H9 (cell line): Measurements from ENCODE around the gene C12orf56. TPM values are rescaled to one million over a fixed set of nuclear protein-coding genes. Genes with fewer than 3 reads are reported as not detected.

Experiments used
- DNase-seq: peaks from one replicate; pipeline ENCODE4 v3.0.0-alpha.2; 2017
- H2AFZ ChIP-seq: one replicate; pipeline ENCODE4 v1.6.1; 2013; ENCODE audit warnings: mild to moderate bottlenecking, low read length, control low read depth, moderate library complexity
- H2AK5ac ChIP-seq: 2 replicates; pipeline ENCODE4 v1.6.1; 2013; ENCODE audit warnings: low read length, control low read depth, mixed read lengths; ENCODE audit not compliant: insufficient read length
- H2BK120ac ChIP-seq: one replicate; pipeline ENCODE4 v1.6.1; 2013; ENCODE audit warnings: low read depth, mild to moderate bottlenecking, low read length, control low read depth, inconsistent platforms; ENCODE audit not compliant: poor library complexity, severe bottlenecking
- H2BK12ac ChIP-seq: 2 replicates; pipeline ENCODE4 v1.6.1; 2013; ENCODE audit warnings: low read length, control low read depth, mixed read lengths, low read depth; ENCODE audit not compliant: insufficient read length
- H2BK15ac ChIP-seq: 2 replicates; pipeline ENCODE4 v1.6.1; 2013; ENCODE audit warnings: low read depth, low read length, control low read depth
- H2BK20ac ChIP-seq: one replicate; pipeline ENCODE4 v1.6.1; 2013; ENCODE audit warnings: low read depth, mild to moderate bottlenecking, low read length, control low read depth, inconsistent platforms; ENCODE audit not compliant: poor library complexity, severe bottlenecking
- H2BK5ac ChIP-seq: 2 replicates; pipeline ENCODE4 v1.6.1; 2013; ENCODE audit warnings: low read length, control low read depth, mixed read lengths; ENCODE audit not compliant: insufficient read length
- H3K14ac ChIP-seq: 2 replicates; pipeline ENCODE4 v1.6.1; 2013; ENCODE audit warnings: low read length, control low read depth; ENCODE audit not compliant: insufficient read depth
- H3K18ac ChIP-seq: 2 replicates; pipeline ENCODE4 v1.6.1; 2013; ENCODE audit warnings: low read depth, mild to moderate bottlenecking, mixed read lengths, low read length, control low read depth; ENCODE audit not compliant: insufficient read length
- H3K23ac ChIP-seq: 2 replicates; pipeline ENCODE4 v1.6.1; 2013; ENCODE audit warnings: low read length, control low read depth, mixed read lengths, low read depth; ENCODE audit not compliant: insufficient read length
- H3K23me2 ChIP-seq: 2 replicates; pipeline ENCODE4 v1.6.1; 2013; ENCODE audit warnings: low read depth, mild to moderate bottlenecking, mixed read lengths, low read length, control low read depth; ENCODE audit not compliant: insufficient read length, poor library complexity, severe bottlenecking
- H3K27ac ChIP-seq: 2 replicates; pipeline ENCODE4 v1.5.1; 2013; ENCODE audit warnings: low read length, control low read depth, mixed read lengths, low read depth; ENCODE audit not compliant: insufficient read length
- H3K27me3 ChIP-seq: 2 replicates; pipeline ENCODE4 v1.6.1; 2013; ENCODE audit warnings: low read length, control low read depth, inconsistent platforms; ENCODE audit not compliant: insufficient read depth
- H3K4ac ChIP-seq: 2 replicates; pipeline ENCODE4 v1.6.1; 2013; ENCODE audit warnings: low read depth, mild to moderate bottlenecking, control low read depth, inconsistent platforms, low read length, moderate library complexity
- H3K4me1 ChIP-seq: 2 replicates; pipeline ENCODE4 v1.6.1; 2013; ENCODE audit warnings: low read length, control low read depth, inconsistent platforms; ENCODE audit not compliant: insufficient read depth
- H3K4me2 ChIP-seq: 2 replicates; pipeline ENCODE4 v1.6.1; 2013; ENCODE audit warnings: low read length, control low read depth, mixed read lengths; ENCODE audit not compliant: insufficient read length, insufficient read depth
- H3K56ac ChIP-seq: 2 replicates; pipeline ENCODE4 v1.6.1; 2013; ENCODE audit warnings: low read depth, mild to moderate bottlenecking, mixed read lengths, low read length, control low read depth; ENCODE audit not compliant: insufficient read length
- H3K79me1 ChIP-seq: 2 replicates; pipeline ENCODE4 v1.6.1; 2013; ENCODE audit warnings: low read depth, mild to moderate bottlenecking, moderate library complexity, low read length, control low read depth, inconsistent platforms; ENCODE audit not compliant: insufficient read depth, poor library complexity, severe bottlenecking
- H3K79me2 ChIP-seq: 2 replicates; pipeline ENCODE4 v1.6.1; 2013; ENCODE audit warnings: low read length, control low read depth, inconsistent platforms; ENCODE audit not compliant: insufficient read depth
- H3K9ac ChIP-seq: 2 replicates; pipeline ENCODE4 v1.6.1; 2013; ENCODE audit warnings: low read length, control low read depth, mixed read lengths; ENCODE audit not compliant: insufficient read length; ENCODE audit errors: extremely low read depth
- H3K9me3 ChIP-seq: one replicate; pipeline ENCODE4 v1.6.1; 2013; ENCODE audit warnings: low read depth, low read length, inconsistent platforms; ENCODE audit not compliant: control insufficient read depth
- H3T11ph ChIP-seq: one replicate; pipeline ENCODE4 v1.6.1; 2013; ENCODE audit warnings: mild to moderate bottlenecking, low read length, control low read depth, inconsistent platforms
- H4K20me1 ChIP-seq: one replicate; pipeline ENCODE4 v1.6.1; 2013; ENCODE audit not compliant: control insufficient read depth, insufficient read length, insufficient read depth
- H4K5ac ChIP-seq: 2 replicates; pipeline ENCODE4 v1.6.1; 2013; ENCODE audit warnings: low read depth, mild to moderate bottlenecking, mixed read lengths, low read length, control low read depth; ENCODE audit not compliant: insufficient read length
- H4K8ac ChIP-seq: replicated peaks from 2 replicates; pipeline ENCODE4 v1.6.1; 2013; ENCODE audit warnings: low read length, control low read depth, mixed read lengths, low read depth; ENCODE audit not compliant: insufficient read length
- H4K91ac ChIP-seq: 2 replicates; pipeline ENCODE4 v1.6.1; 2013; ENCODE audit warnings: low read depth, mild to moderate bottlenecking, moderate library complexity, mixed read lengths, low read length, control low read depth; ENCODE audit not compliant: insufficient read length
- H3K27ac Mint-ChIP-seq, 3 experiments: 2 replicates in 2 of 3; 3 replicates in 1 of 3; pipeline ENCODE4 v1.8.0; 2020 to 2021; ENCODE audit warnings: mixed read lengths in 3 of 3, mild to moderate bottlenecking in 1 of 3, moderate library complexity in 1 of 3
- H3K27me3 Mint-ChIP-seq: 2 replicates; pipeline ENCODE4 v1.8.0; 2021; ENCODE audit warnings: low read depth, mild to moderate bottlenecking, moderate library complexity, mixed read lengths
- H3K36me3 Mint-ChIP-seq, 3 experiments: 2 replicates in 2 of 3; 3 replicates in 1 of 3; pipeline ENCODE4 v1.8.0; 2020 to 2021; ENCODE audit warnings: low read depth in 3 of 3, mixed read lengths in 3 of 3; ENCODE audit not compliant: insufficient read depth in 1 of 3
- H3K4me1 Mint-ChIP-seq, 2 experiments: 2 replicates each; pipeline ENCODE4 v1.8.0; 2020; ENCODE audit warnings: mixed read lengths in 2 of 2
- H3K4me3 Mint-ChIP-seq, 2 experiments: 2 replicates in 1 of 2; 3 replicates in 1 of 2; pipeline ENCODE4 v1.8.0; 2020 to 2021; ENCODE audit warnings: mild to moderate bottlenecking in 2 of 2, mixed read lengths in 2 of 2, moderate library complexity in 1 of 2
- H3K9me3 Mint-ChIP-seq, 2 experiments: 2 replicates in 1 of 2; 3 replicates in 1 of 2; pipeline ENCODE4 v1.8.0; 2020; ENCODE audit warnings: mild to moderate bottlenecking in 2 of 2, mixed read lengths in 2 of 2, moderate library complexity in 1 of 2
- CTCF ChIP-seq: fragments of 200-600 bp; sonication (generic); conservative IDR thresholded peaks from 3 replicates; pipeline ENCODE4 v1.8.0; 2021; ENCODE audit warnings: antibody characterized with exemption, mild to moderate bottlenecking
- WGBS: extraction: QIAGEN DNeasy Blood & Tissue Kit; methylation state at CpG from one replicate; pipeline ENCODE4 v1.1.7; 2013; ENCODE audit warnings: missing lambda C conversion rate, low lambda C conversion rate, mixed read lengths; ENCODE audit not compliant: insufficient read length; ENCODE audit errors: extremely low coverage; 5-methylcytosine and 5-hydroxymethylcytosine counted together
- total RNA-seq: library from RNA; stranded (reverse); gene quantifications from 2 replicates; pipeline ENCODE4 v1.2.1, GENCODE V29; 2021

Gene C12orf56
- total RNA-seq, 1 experiment from 2014 or later, result 2.2 TPM

DNA sequence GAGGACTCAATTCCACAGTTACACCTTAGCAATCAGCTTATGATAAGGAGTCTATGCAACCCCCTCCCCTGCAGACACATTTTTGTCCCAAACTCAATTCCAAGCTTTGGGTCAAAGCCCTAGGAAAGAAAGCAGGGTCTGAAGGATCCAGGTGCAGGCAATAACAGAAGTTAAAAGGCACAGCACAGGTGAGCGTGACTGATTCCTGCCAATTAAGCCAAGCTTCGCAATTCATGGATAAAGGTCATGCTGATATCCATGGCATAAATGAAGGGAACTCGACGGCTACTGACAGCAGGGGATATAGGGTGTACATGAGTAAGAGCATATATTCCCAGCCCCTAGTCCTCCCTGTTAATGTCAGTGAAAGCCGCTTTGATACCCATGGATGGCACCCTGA is 39.3 kb downstream of the C12orf56 start:
- no peaks in the 10 kb centered on the region for H3K79me2 ChIP-seq
- H3K9me3 ChIP-seq, result peaks cover 8% of the 10 kb centered on the region
- H3K9ac ChIP-seq, result no peak overlapping the region
- TF ChIP-seq CTCF, result no peak
- no peaks in the 10 kb centered on the region for H3K4me1 ChIP-seq
- H3K27me3 ChIP-seq, result no peaks in the 10 kb centered on the region
- Mint-ChIP-seq H3K27ac (no peak overlapping the region), H3K36me3 (peaks cover 9 to 26% (median 20%) of the 10 kb centered on the region in 3 experiments), H3K4me3 (no peak overlapping the region), H3K4me1 (no peaks in the 10 kb centered on the region), H3K9me3 (peaks cover 21 to 37% of the 10 kb centered on the region in 2 experiments), H3K27me3 (no peaks in the 10 kb centered on the region)
- no peak overlapping the region for H4K5ac ChIP-seq
- no peak overlapping the region for H3K56ac ChIP-seq
- H2BK5ac ChIP-seq, result no peak overlapping the region
- no peaks in the 10 kb centered on the region for H3K79me1 ChIP-seq
- no peak overlapping the region for H2BK12ac ChIP-seq
- no peak overlapping the region for H3K4ac ChIP-seq
- no peak overlapping the region for H2AK5ac ChIP-seq
- H4K20me1 ChIP-seq, result no peaks in the 10 kb centered on the region
- H3K4me2 ChIP-seq, result no peak overlapping the region
- H2AFZ ChIP-seq, result no peak overlapping the region
- H2BK15ac ChIP-seq, result no peak overlapping the region
- DNase-seq, result no peak
- no peak overlapping the region for H3K14ac ChIP-seq
- no peak overlapping the region for H4K8ac ChIP-seq
- H4K91ac ChIP-seq, result no peak overlapping the region
- H2BK20ac ChIP-seq, result no peak overlapping the region
- H3K23ac ChIP-seq, result no peak overlapping the region
- H3K23me2 ChIP-seq, result no peaks in the 10 kb centered on the region
- no peak overlapping the region for H2BK120ac ChIP-seq
- no peak overlapping the region for H3K27ac ChIP-seq
- H3T11ph ChIP-seq, result no peak overlapping the region
- H3K18ac ChIP-seq, result no peak overlapping the region
- no CpG with 5 or more reads among the region's 5 CpGs for WGBS
